H1 (cell line): ENCODE measurements around the gene PCDH9. TPM values are rescaled to one million over a fixed set of nuclear protein-coding genes. Genes with fewer than 3 reads are reported as not detected.

Source experiments
- CTCF ChIA-PET: fragments of 300-600 bp; sonication (Branson Sonifier 250); formaldehyde crosslinking; loops from one replicate; lab custom pipeline; 2021; ENCODE audit not compliant: partially characterized antibody; lab: Charles Lee
- POLR2A ChIA-PET: fragments of 300-600 bp; sonication (Branson Sonifier 250); formaldehyde crosslinking; loops from one replicate; lab custom pipeline; 2021; ENCODE audit warnings: inconsistent platforms; ENCODE audit not compliant: partially characterized antibody; lab: Charles Lee
- DNase-seq, 2 experiments: peaks; one replicate each; pipeline versions ENCODE4 v3.0.0 to v3.0.0-alpha.2; 2010 to 2022; ENCODE audit warnings: low spot score in 2 of 2, low read depth in 1 of 2, mixed read lengths in 1 of 2
- FAIRE-seq: peaks from 2 replicates; lab custom pipeline; 2011; peaks lifted over from hg19 to GRCh38; lab: Jason Lieb, UNC
- H2AFZ ChIP-seq: 2 replicates; pipeline ENCODE4 v1.8.1; 2012; ENCODE audit warnings: low read length, inconsistent platforms
- H2AK5ac ChIP-seq: 2 replicates; pipeline ENCODE4 v1.6.1; 2013; ENCODE audit warnings: low read depth, low read length
- H2BK120ac ChIP-seq: replicated peaks from 2 replicates; pipeline ENCODE3; 2013; ENCODE audit warnings: low read depth, low read length, inconsistent platforms
- H2BK12ac ChIP-seq: 2 replicates; pipeline ENCODE4 v1.6.1; 2013; ENCODE audit warnings: low read depth, low read length
- H2BK15ac ChIP-seq: 2 replicates; pipeline ENCODE4 v1.6.1; 2013; ENCODE audit warnings: low read length
- H2BK20ac ChIP-seq: 2 replicates; pipeline ENCODE4 v1.6.1; 2013; ENCODE audit warnings: low read length
- H2BK5ac ChIP-seq: 2 replicates; pipeline ENCODE4 v1.6.1; 2013; ENCODE audit warnings: low read depth, low read length
- H3K14ac ChIP-seq: 2 replicates; pipeline ENCODE4 v1.6.1; 2013; ENCODE audit warnings: inconsistent platforms; ENCODE audit not compliant: insufficient read length
- H3K18ac ChIP-seq: 2 replicates; pipeline ENCODE4 v1.6.1; 2013; ENCODE audit warnings: low read length; ENCODE audit errors: extremely low read depth
- H3K23ac ChIP-seq: 2 replicates; pipeline ENCODE4 v1.6.1; 2013; ENCODE audit warnings: inconsistent platforms; ENCODE audit not compliant: insufficient read length
- H3K23me2 ChIP-seq: 2 replicates; pipeline ENCODE4 v1.6.1; 2013; ENCODE audit warnings: low read depth, low read length
- H3K27ac ChIP-seq: 2 replicates; pipeline ENCODE4 v1.6.1; 2011; ENCODE audit warnings: low read depth, low read length, inconsistent platforms
- H3K27me3 ChIP-seq, 4 experiments: replicated peaks in 1 of 4; 1 replicate in 1 of 4; 2 replicates in 3 of 4; pipeline versions ENCODE4 v1.6.1 to v1.8.1; 2011 to 2013; ENCODE audit warnings: low read length in 3 of 4, mild to moderate bottlenecking in 3 of 4, inconsistent platforms in 2 of 4, mixed read lengths in 2 of 4, moderate library complexity in 1 of 4; ENCODE audit not compliant: control insufficient read depth in 3 of 4, insufficient read depth in 3 of 4; ENCODE audit errors: extremely low read depth in 1 of 4
- H3K36me3 ChIP-seq, 4 experiments: 2 replicates each; pipeline versions ENCODE4 v1.6.1 to v1.8.1; 2011 to 2013; ENCODE audit warnings: mild to moderate bottlenecking in 4 of 4, low read length in 3 of 4, moderate library complexity in 2 of 4, control low read depth in 1 of 4, inconsistent platforms in 1 of 4; ENCODE audit not compliant: insufficient read depth in 4 of 4, control insufficient read depth in 2 of 4
- H3K4ac ChIP-seq: replicated peaks from 2 replicates; pipeline ENCODE3; 2013; ENCODE audit warnings: low read length, low read depth, mixed read lengths, inconsistent platforms; ENCODE audit not compliant: insufficient read length
- H3K4me1 ChIP-seq, 4 experiments: replicated peaks in 1 of 4; 1 replicate in 1 of 4; 2 replicates in 3 of 4; pipeline versions ENCODE4 v1.6.1 to v1.8.1; 2011 to 2013; ENCODE audit warnings: low read length in 3 of 4, inconsistent platforms in 2 of 4, mixed read lengths in 1 of 4; ENCODE audit not compliant: insufficient read depth in 4 of 4, control insufficient read depth in 3 of 4
- H3K4me2 ChIP-seq, 2 experiments: 2 replicates each; pipeline versions ENCODE4 v1.6.1 to v1.8.1; 2011 to 2013; ENCODE audit warnings: low read depth in 2 of 2, low read length in 2 of 2, control low read depth in 1 of 2, inconsistent platforms in 1 of 2, mild to moderate bottlenecking in 1 of 2; ENCODE audit not compliant: insufficient read depth in 1 of 2
- H3K4me3 ChIP-seq, 4 experiments: fragments of 200-600, 300-600 bp in 1 of 4; sonication (generic), shearing (Covaris generic), sonication (Bioruptor Twin) in 1 of 4; 2 replicates each; pipeline versions ENCODE4 v1.5.1 to v1.8.1; 2011 to 2016; ENCODE audit warnings: low read length in 4 of 4, low read depth in 3 of 4, control low read depth in 2 of 4, inconsistent platforms in 2 of 4, mild to moderate bottlenecking in 2 of 4, mixed read lengths in 1 of 4, moderate library complexity in 1 of 4; ENCODE audit not compliant: insufficient read depth in 2 of 4; ENCODE audit errors: extremely low read depth in 1 of 4
- H3K56ac ChIP-seq: replicated peaks from 2 replicates; pipeline ENCODE3; 2013; ENCODE audit warnings: low read depth, mild to moderate bottlenecking, mixed read lengths, low read length, inconsistent platforms; ENCODE audit not compliant: insufficient read length
- H3K79me1 ChIP-seq: 2 replicates; pipeline ENCODE4 v1.6.1; 2013; ENCODE audit warnings: low read depth, low read length, control low read depth
- H3K79me2 ChIP-seq, 2 experiments: 2 replicates each; pipeline versions ENCODE4 v1.6.1 to v1.8.1; 2012 to 2013; ENCODE audit warnings: low read length in 2 of 2, mild to moderate bottlenecking in 2 of 2, inconsistent platforms in 1 of 2; ENCODE audit not compliant: insufficient read depth in 2 of 2, control insufficient read depth in 1 of 2
- H3K9ac ChIP-seq, 4 experiments: replicated peaks in 1 of 4; 1 replicate in 1 of 4; 2 replicates in 3 of 4; pipeline versions ENCODE4 v1.6.1 to v1.8.1; 2011 to 2013; ENCODE audit warnings: low read depth in 3 of 4, low read length in 3 of 4, control low read depth in 2 of 4, mild to moderate bottlenecking in 2 of 4, moderate library complexity in 2 of 4, inconsistent platforms in 1 of 4; ENCODE audit errors: extremely low read depth in 1 of 4
- H3K9me3 ChIP-seq, 2 experiments: 2 replicates each; pipeline versions ENCODE4 v1.6.1 to v1.8.1; 2012 to 2013; ENCODE audit warnings: mild to moderate bottlenecking in 2 of 2, moderate library complexity in 2 of 2, control low read depth in 1 of 2, inconsistent platforms in 1 of 2, low read depth in 1 of 2, low read length in 1 of 2, mixed read lengths in 1 of 2; ENCODE audit not compliant: insufficient read depth in 2 of 2
- H4K20me1 ChIP-seq, 2 experiments: replicated peaks in 1 of 2; 2 replicates each; pipeline versions ENCODE3 to v1.8.1; 2011 to 2013; ENCODE audit warnings: inconsistent platforms in 2 of 2, low read length in 2 of 2, mild to moderate bottlenecking in 1 of 2; ENCODE audit not compliant: insufficient read depth in 2 of 2, control insufficient read depth in 1 of 2
- H4K5ac ChIP-seq: 2 replicates; pipeline ENCODE4 v1.6.1; 2013; ENCODE audit warnings: low read length, low read depth, mixed read lengths, inconsistent platforms; ENCODE audit not compliant: insufficient read length
- H4K8ac ChIP-seq: 2 replicates; pipeline ENCODE4 v1.8.0; 2013; ENCODE audit warnings: mild to moderate bottlenecking, moderate library complexity, low read length, inconsistent platforms; ENCODE audit not compliant: insufficient read depth; ENCODE audit errors: extremely low read depth
- H4K91ac ChIP-seq: replicated peaks from 2 replicates; pipeline ENCODE3; 2013; ENCODE audit warnings: low read length, mixed read lengths, inconsistent platforms; ENCODE audit not compliant: insufficient read length
- BACH1 ChIP-seq: IDR thresholded peaks from 2 replicates; pipeline ENCODE4 v1.6.1; 2012; ENCODE audit warnings: low read length, improper control_type of control experiment
- CEBPB ChIP-seq: IDR thresholded peaks from 2 replicates; pipeline ENCODE4 v1.6.1; 2012; ENCODE audit warnings: low read depth, low read length
- E2F6 ChIP-seq: IDR thresholded peaks from 2 replicates; pipeline ENCODE4 v1.6.1; 2012; ENCODE audit warnings: inconsistent platforms
- EGR1 ChIP-seq: IDR thresholded peaks from 2 replicates; pipeline ENCODE4 v1.6.1; 2011; ENCODE audit warnings: low read depth, low read length, borderline replicate concordance
- HDAC2 ChIP-seq, 2 experiments: fragments of 300-600 bp in 1 of 2; sonication (generic) in 1 of 2; IDR thresholded peaks; 2 replicates each; pipeline ENCODE4 v1.6.1; 2011 to 2012; ENCODE audit warnings: low read depth in 2 of 2, low read length in 2 of 2, mild to moderate bottlenecking in 2 of 2, moderate library complexity in 2 of 2, borderline replicate concordance in 1 of 2, inconsistent platforms in 1 of 2
- KDM4A ChIP-seq: IDR thresholded peaks from one replicate; pipeline ENCODE4 v1.7.1; 2012; ENCODE audit warnings: low read depth, mild to moderate bottlenecking, moderate library complexity, low read length, inconsistent platforms; ENCODE audit not compliant: severe bottlenecking
- SP2 ChIP-seq: IDR thresholded peaks from 2 replicates; pipeline ENCODE4 v1.6.1; 2012; ENCODE audit warnings: mild to moderate bottlenecking, low read length, inconsistent platforms
- TCF12 ChIP-seq: IDR thresholded peaks from 2 replicates; pipeline ENCODE4 v1.6.1; 2011; ENCODE audit warnings: low read depth, mild to moderate bottlenecking, low read length
- WGBS, 2 experiments: shearing (Covaris generic) in 1 of 2; methylation state at CpG; one replicate each; pipeline versions ENCODE4 v1.1.6 to v1.1.7; 2013 to 2015; ENCODE audit warnings: low lambda C conversion rate in 2 of 2, mixed read lengths in 2 of 2, inconsistent platforms in 1 of 2, low coverage in 1 of 2, missing lambda C conversion rate in 1 of 2; ENCODE audit not compliant: insufficient replicate concordance in 2 of 2, insufficient coverage in 1 of 2, insufficient read length in 1 of 2; ENCODE audit errors: extremely low coverage in 1 of 2, missing lambda C conversion rate in 1 of 2; 5-methylcytosine and 5-hydroxymethylcytosine counted together
- polyA plus RNA-seq, 7 experiments: library from polyadenylated mRNA; depleted of rRNA in 3 of 7; stranded (reverse) in 5 of 7; unstranded in 2 of 7; fragments of >200 nt in 5 of 7; fragments of 200-250 nt in 2 of 7; gene quantifications; 1 replicate in 5 of 7; 2 replicates in 1 of 7; 4 replicates in 1 of 7; pipeline versions ENCODE4 v1.2.1 to v1.2.3, GENCODE V29; 2011 to 2013; ENCODE audit warnings: missing spikeins in 2 of 7, mixed read lengths in 2 of 7
- total RNA-seq: library from RNA; stranded (reverse); fragmentation: NEBNext Ultra II Directional; extraction: Animal tissue kit (Norgen Biotek cat#: 25700); gene quantifications from 2 replicates; pipeline ENCODE4 v1.2.1, GENCODE V29; 2021

The PCDH9 gene
- total and polyA plus RNA-seq, 2 of the 8 experiments (the other 6 are each of a cell fraction or from before 2014, with no cell fraction given): 0.12 to 0.60 TPM

- H3K23ac ChIP-seq: no peak overlapping the region
- H3K27ac ChIP-seq: no peak overlapping the region
- no peak overlapping the region for H3K9ac ChIP-seq
- H3K4me1 ChIP-seq: no peaks in the 10 kb centered on the region
- DNase-seq (no peak), FAIRE-seq (no peak)
- no peaks in the 10 kb centered on the region for H3K23me2 ChIP-seq
- no peak overlapping the region for H3K14ac ChIP-seq
- H3K27me3 ChIP-seq: no peaks in the 10 kb centered on the region
- H4K8ac ChIP-seq: no peak overlapping the region
- no peak overlapping the region for H2AK5ac ChIP-seq
- WGBS, 2 experiments: 100% methylated on average over 1 of the region's 1 CpG; no CpG with 5 or more reads in 1 of the 2 experiments
- H2BK120ac ChIP-seq: no peak overlapping the region
- H3K18ac ChIP-seq: no peak overlapping the region
- H2AFZ ChIP-seq: no peak overlapping the region
- H2BK20ac ChIP-seq: no peak overlapping the region
- no peaks in the 10 kb centered on the region for H3K79me2 ChIP-seq
- no peaks in the 10 kb centered on the region for H3K36me3 ChIP-seq
- no peak for TF ChIP-seq TCF12
- TF ChIP-seq EGR1: no peak
- no peak for TF ChIP-seq HDAC2 (IDR thresholded peaks at IDR 0.05; ENCODE audit: borderline replicate concordance in 1 of 2, low read depth in 2 of 2, low read length in 2 of 2)
- TF ChIP-seq E2F6: no peak
- TF ChIP-seq BACH1: no peak
- no peak for TF ChIP-seq CEBPB
- no peak for TF ChIP-seq SP2
- TF ChIP-seq KDM4A: no peak
- H3K56ac ChIP-seq: no peak overlapping the region
- ChIA-PET POLR2A (no interaction called here), CTCF (no interaction called here)
- H2BK12ac ChIP-seq: no peak overlapping the region
- H3K79me1 ChIP-seq: no peaks in the 10 kb centered on the region
- H3K4me3 ChIP-seq: no peak overlapping the region
- H3K4me2 ChIP-seq: no peak overlapping the region
- H3K4ac ChIP-seq: no peak overlapping the region
- H3K9me3 ChIP-seq: peaks cover 0 to 17% of the 10 kb centered on the region in 2 experiments; a peak in 3 of 4 replicates
- H2BK5ac ChIP-seq: no peak overlapping the region
- H4K5ac ChIP-seq: no peak overlapping the region
- no peak overlapping the region for H2BK15ac ChIP-seq
- H4K20me1 ChIP-seq: no peaks in the 10 kb centered on the region
- no peak overlapping the region for H4K91ac ChIP-seq
Measured at GRCh38 chr13:66759919-66760318, 470.2 kb downstream of the PCDH9 start.
